Measurements from ENCODE around the gene TSPAN14.
"Not testable (repeated sequence)": the region's sequence is repeated elsewhere in the genome, so short reads cannot be mapped to it uniquely, and the experiment has no call there.

TSPAN14 gene

GRCh38 chr10:80474597-80474910 is 20.4 kb downstream of the TSPAN14 start:
- Histone ChIP-seq H3K27me3 (ENCODE audit: insufficient read depth, low read length) (no peaks in the 10 kb centered on the region), H3K4me2 (ENCODE audit: low read length) (no peak overlapping the region), H3F3A (ENCODE audit: insufficient read depth, low read length) (peaks cover 7% of the 10 kb centered on the region; the same call in 1 of the 2 replicates), H4K20me1 (ENCODE audit: insufficient read depth, low read length) (no peaks in the 10 kb centered on the region), H3K79me2 (ENCODE audit: insufficient read depth, low read length) (peaks cover 34% of the 10 kb centered on the region), H3K4me1 (ENCODE audit: insufficient read depth, low read length, severe bottlenecking) (peaks cover 50% of the 10 kb centered on the region), H3K36me3 (ENCODE audit: insufficient read depth, low read length) (peaks cover 39% of the 10 kb centered on the region), H2AFZ (ENCODE audit: low read length) (no peak overlapping the region), H3K9me3 (ENCODE audit: low read length) (0 out of 2 replicates have a peak, but pooled peaks cover 8% of the 10 kb centered on the region), H3K9ac (ENCODE audit: low read length) (no peak overlapping the region), H3K9me2 (ENCODE audit: low read depth, low read length) (no peaks in the 10 kb centered on the region), H3K27ac (ENCODE audit: low read depth, low read length, poor library complexity, severe bottlenecking) (peak overlapping the region; percentile 97), H3K4me3 (ENCODE audit: low read depth, low read length, poor library complexity, severe bottlenecking) (no peak overlapping the region)
- TF ChIP-seq EZH2 (IDR thresholded peaks at IDR 0.05; ENCODE audit: borderline replicate concordance, low read length) (no peak), CTCF (IDR thresholded peaks at IDR 0.05; ENCODE audit: low read length) (no peak)

- H4K20me1 ChIP-seq (ENCODE audit: insufficient read depth, low read length): no peaks in the 10 kb centered on the region
- H3K9me2 ChIP-seq (ENCODE audit: low read depth, low read length): no peaks in the 10 kb centered on the region
- H3K27me3 ChIP-seq (ENCODE audit: insufficient read depth, low read length): no peaks in the 10 kb centered on the region
- TF ChIP-seq EZH2 (IDR thresholded peaks at IDR 0.05; ENCODE audit: borderline replicate concordance, low read length) (no peak), CTCF (IDR thresholded peaks at IDR 0.05; ENCODE audit: low read length) (no peak)
- 0 out of 2 replicates have a peak, but pooled peaks cover 8% of the 10 kb centered on the region for H3K9me3 ChIP-seq (ENCODE audit: low read length)
- peaks cover 34% of the 10 kb centered on the region for H3K79me2 ChIP-seq (ENCODE audit: insufficient read depth, low read length)
- H3K36me3 ChIP-seq (ENCODE audit: insufficient read depth, low read length): peaks cover 36% of the 10 kb centered on the region
- no peak overlapping the region for H3K4me2 ChIP-seq (ENCODE audit: low read length)
- H2AFZ ChIP-seq (ENCODE audit: low read length): no peak overlapping the region
- peaks cover 48% of the 10 kb centered on the region for H3K4me1 ChIP-seq (ENCODE audit: insufficient read depth, low read length, severe bottlenecking)
- H3K9ac ChIP-seq (ENCODE audit: low read length): no peak overlapping the region
- H3F3A ChIP-seq (ENCODE audit: insufficient read depth, low read length): peaks cover 7% of the 10 kb centered on the region; the same call in 1 of the 2 replicates
- no peak overlapping the region for H3K4me3 ChIP-seq (ENCODE audit: low read depth, low read length, poor library complexity, severe bottlenecking)
- no peak overlapping the region for H3K27ac ChIP-seq (ENCODE audit: low read depth, low read length, poor library complexity, severe bottlenecking)
Measured at GRCh38 chr10:80474941-80475340, 20.8 kb downstream of the TSPAN14 start.

GRCh38 chr10:80475641-80476040 is 21.5 kb downstream of the TSPAN14 start:
- not testable (repeated sequence) for H3K9ac ChIP-seq (ENCODE audit: low read length); H2AFZ ChIP-seq (ENCODE audit: low read length); H3K27me3 ChIP-seq (ENCODE audit: insufficient read depth, low read length); H3K9me3 ChIP-seq (ENCODE audit: low read length); H3K27ac ChIP-seq (ENCODE audit: low read depth, low read length, poor library complexity, severe bottlenecking); H3F3A ChIP-seq (ENCODE audit: insufficient read depth, low read length); H4K20me1 ChIP-seq (ENCODE audit: insufficient read depth, low read length); H3K4me2 ChIP-seq (ENCODE audit: low read length); H3K9me2 ChIP-seq (ENCODE audit: low read depth, low read length); H3K4me3 ChIP-seq (ENCODE audit: low read depth, low read length, poor library complexity, severe bottlenecking)
- Histone ChIP-seq H3K4me1 (ENCODE audit: insufficient read depth, low read length, severe bottlenecking) (peaks cover 42% of the 10 kb centered on the region), H3K79me2 (ENCODE audit: insufficient read depth, low read length) (peaks cover 34% of the 10 kb centered on the region), H3K36me3 (ENCODE audit: insufficient read depth, low read length) (peaks cover 30% of the 10 kb centered on the region)

GRCh38 chr10:80476685-80477084 is 22.6 kb downstream of the TSPAN14 start:
- TF ChIP-seq EZH2 (IDR thresholded peaks at IDR 0.05; ENCODE audit: borderline replicate concordance, low read length) (no peak), CTCF (IDR thresholded peaks at IDR 0.05; ENCODE audit: low read length) (no peak)
- H3K9me3 ChIP-seq (ENCODE audit: low read length): 0 out of 2 replicates have a peak, but pooled peaks cover 8% of the 10 kb centered on the region
- no peak overlapping the region for H3K4me3 ChIP-seq (ENCODE audit: low read depth, low read length, poor library complexity, severe bottlenecking)
- H2AFZ ChIP-seq (ENCODE audit: low read length): no peak overlapping the region
- no peaks in the 10 kb centered on the region; the same call in 1 of the 2 replicates for H3F3A ChIP-seq (ENCODE audit: insufficient read depth, low read length)
- H3K79me2 ChIP-seq (ENCODE audit: insufficient read depth, low read length): peaks cover 41% of the 10 kb centered on the region
- no peak overlapping the region for H3K4me2 ChIP-seq (ENCODE audit: low read length)
- H3K27ac ChIP-seq (ENCODE audit: low read depth, low read length, poor library complexity, severe bottlenecking): no peak overlapping the region
- no peaks in the 10 kb centered on the region for H3K9me2 ChIP-seq (ENCODE audit: low read depth, low read length)
- H3K36me3 ChIP-seq (ENCODE audit: insufficient read depth, low read length): peaks cover 30% of the 10 kb centered on the region
- no peaks in the 10 kb centered on the region for H3K27me3 ChIP-seq (ENCODE audit: insufficient read depth, low read length)
- H3K9ac ChIP-seq (ENCODE audit: low read length): no peak overlapping the region
- H4K20me1 ChIP-seq (ENCODE audit: insufficient read depth, low read length): no peaks in the 10 kb centered on the region
- H3K4me1 ChIP-seq (ENCODE audit: insufficient read depth, low read length, severe bottlenecking): peaks cover 32% of the 10 kb centered on the region

Data from OCI-LY1 (cell line).